NCI-H748 (cell line): ENCODE results near the gene EXOC2.
A peak's percentile ranks its signal among the peaks of the same experiment; 100 is the strongest.

Experiments used
- DNase-seq: peaks from one replicate; lab custom pipeline; 2025; ENCODE audit not compliant: unreplicated experiment; lab: John Stamatoyannopoulos, UW

EXOC2 gene

GRCh38 chr6:501891-502601, 190.9 kb downstream of the EXOC2 start:
- peak; percentile 30 for DNase-seq

GRCh38 chr6:499617-500016, 193.3 kb downstream of the EXOC2 start:
- DNase-seq = no peak

- DNase-seq = no peak
Observed at GRCh38 chr6:498795-499231, 194.1 kb downstream of the EXOC2 start.

GRCh38 chr6:497258-497657, 195.7 kb downstream of the EXOC2 start:
- no peak for DNase-seq

- no peak for DNase-seq
Observed at GRCh38 chr6:496649-497048, 196.3 kb downstream of the EXOC2 start.

GRCh38 chr6:494394-494793, 198.5 kb downstream of the EXOC2 start:
- no peak for DNase-seq

GRCh38 chr6:493840-494239, 199.1 kb downstream of the EXOC2 start:
- no peak for DNase-seq

- DNase-seq = no peak
Observed at GRCh38 chr6:492816-493414, 200.0 kb downstream of the EXOC2 start.

- DNase-seq = no peak
Observed at GRCh38 chr6:492178-492577, 200.8 kb downstream of the EXOC2 start.

- no peak for DNase-seq
Observed at GRCh38 chr6:491233-491632, 201.7 kb downstream of the EXOC2 start.

- DNase-seq = no peak
Observed at GRCh38 chr6:490251-491037, 202.5 kb downstream of the EXOC2 start.

- DNase-seq = no peak
Observed at GRCh38 chr6:489762-490161, 203.2 kb downstream of the EXOC2 start.

GRCh38 chr6:489001-489400, 203.9 kb downstream of the EXOC2 start:
- no peak for DNase-seq

- no peak for DNase-seq
Observed at GRCh38 chr6:487956-488355, 205.0 kb downstream of the EXOC2 start.

GRCh38 chr6:485655-486170, 207.2 kb downstream of the EXOC2 start:
- no peak for DNase-seq

GRCh38 chr6:484746-485145, 208.2 kb downstream of the EXOC2 start:
- no peak for DNase-seq

GRCh38 chr6:484086-484745, 208.7 kb downstream of the EXOC2 start:
- DNase-seq = peak; percentile 21

- DNase-seq = peak; percentile 27
Observed at GRCh38 chr6:475314-475713, 217.6 kb downstream of the EXOC2 start.

- peak; percentile 65 for DNase-seq
Observed at GRCh38 chr6:474453-475185, 218.3 kb downstream of the EXOC2 start.

GRCh38 chr6:473768-474452, 219.0 kb downstream of the EXOC2 start:
- no peak for DNase-seq
